Neural cell (in vitro differentiated cells): ENCODE results near the gene NEDD9. TPM values are rescaled to one million over a fixed set of nuclear protein-coding genes. Genes with fewer than 3 reads are reported as not detected.

Source experiments
- H2AFZ ChIP-seq: fragments of 200-600, 300-800 bp; sonication (generic), shearing (Covaris generic); 2 replicates; pipeline ENCODE4 v1.6.0; 2014; ENCODE audit warnings: low read depth, mild to moderate bottlenecking, antibody characterized with exemption, low read length, moderate library complexity
- H3F3A ChIP-seq: fragments of 200-600 bp; shearing (Covaris generic); 2 replicates; pipeline ENCODE4 v1.6.1; 2016; ENCODE audit warnings: mild to moderate bottlenecking, moderate library complexity, mixed read lengths, antibody characterized with exemption, low read length; ENCODE audit not compliant: insufficient read depth, poor library complexity, severe bottlenecking
- H3K27ac ChIP-seq: fragments of 200-600, 300-800 bp; sonication (generic), shearing (Covaris generic); 2 replicates; pipeline ENCODE4 v1.5.1; 2014; ENCODE audit warnings: mild to moderate bottlenecking, low read length, moderate library complexity
- H3K27me3 ChIP-seq: fragments of 300-800, 200-600 bp; sonication (generic), shearing (Covaris generic); 2 replicates; pipeline ENCODE4 v1.6.0; 2014; ENCODE audit warnings: mild to moderate bottlenecking, low read depth, low read length, moderate library complexity; ENCODE audit not compliant: insufficient read depth
- H3K36me3 ChIP-seq: fragments of 300-800, 200-600 bp; sonication (generic), shearing (Covaris generic); 2 replicates; pipeline ENCODE4 v1.5.1; 2014; ENCODE audit warnings: mild to moderate bottlenecking, antibody characterized with exemption, low read length, moderate library complexity; ENCODE audit not compliant: insufficient read depth
- H3K4me2 ChIP-seq: fragments of 300-800, 200-600 bp; sonication (generic), shearing (Covaris generic); 2 replicates; pipeline ENCODE4 v1.6.0; 2014; ENCODE audit warnings: mild to moderate bottlenecking, low read length
- H3K4me3 ChIP-seq: fragments of 300-800, 200-600 bp; sonication (generic), shearing (Covaris generic); 2 replicates; pipeline ENCODE4 v1.5.1; 2014; ENCODE audit warnings: mild to moderate bottlenecking, low read length, moderate library complexity
- H3K79me2 ChIP-seq: fragments of 200-600 bp; shearing (Covaris generic); replicated peaks from 2 replicates; pipeline ENCODE4 v1.6.0; 2014; ENCODE audit warnings: mild to moderate bottlenecking, low read length, moderate library complexity; ENCODE audit not compliant: insufficient read depth
- H3K9ac ChIP-seq: fragments of 300-800, 200-600 bp; sonication (generic), shearing (Covaris generic); 2 replicates; pipeline ENCODE4 v1.6.1; 2016; ENCODE audit warnings: mild to moderate bottlenecking, low read length, mixed read lengths
- H3K9me2 ChIP-seq: fragments of 200-600 bp; shearing (Covaris generic); 2 replicates; pipeline ENCODE4 v1.6.1; 2016; ENCODE audit warnings: mild to moderate bottlenecking, low read length, mixed read lengths; ENCODE audit not compliant: insufficient read depth
- H3K9me3 ChIP-seq: fragments of 200-600, 300-800 bp; sonication (generic), shearing (Covaris generic); 2 replicates; pipeline ENCODE4 v1.6.1; 2016; ENCODE audit warnings: mild to moderate bottlenecking, mixed run types, low read length, moderate library complexity, mixed read lengths
- H4K20me1 ChIP-seq: fragments of 200-600 bp; shearing (Covaris generic); 2 replicates; pipeline ENCODE4 v1.6.1; 2016; ENCODE audit warnings: mild to moderate bottlenecking, mixed run types; ENCODE audit not compliant: insufficient read depth
- CTCF ChIP-seq: fragments of 450-650 bp; IDR thresholded peaks from 2 replicates; pipeline ENCODE4 v1.5.1; 2014; ENCODE audit warnings: antibody characterized with exemption, mild to moderate bottlenecking, moderate library complexity; ENCODE audit not compliant: poor library complexity, severe bottlenecking
- EP300 ChIP-seq: fragments of 450-650 bp; conservative IDR thresholded peaks from 2 replicates; pipeline ENCODE4 v1.6.1; 2014; ENCODE audit warnings: antibody characterized with exemption, mild to moderate bottlenecking, moderate library complexity; ENCODE audit not compliant: poor library complexity, severe bottlenecking
- EZH2 ChIP-seq: fragments of 200-600, 300-800 bp; shearing (Covaris generic), sonication (generic); IDR thresholded peaks from 2 replicates; pipeline ENCODE4 v1.6.1; 2014; ENCODE audit warnings: antibody characterized with exemption, low read length, borderline replicate concordance, mild to moderate bottlenecking; ENCODE audit not compliant: insufficient read depth, poor library complexity, severe bottlenecking
- MXI1 ChIP-seq: fragments of 450-650 bp; conservative IDR thresholded peaks from 2 replicates; pipeline ENCODE4 v1.6.1; 2014; ENCODE audit warnings: antibody characterized with exemption, mild to moderate bottlenecking; ENCODE audit not compliant: poor library complexity, severe bottlenecking
- POLR2AphosphoS5 ChIP-seq: IDR thresholded peaks from 2 replicates; pipeline ENCODE4 v1.6.1; 2012
- RAD21 ChIP-seq: fragments of 450-650 bp; conservative IDR thresholded peaks from 2 replicates; pipeline ENCODE4 v1.6.1; 2014; ENCODE audit warnings: antibody characterized with exemption, mild to moderate bottlenecking, moderate library complexity
- SMC3 ChIP-seq: fragments of 450-650 bp; conservative IDR thresholded peaks from 2 replicates; pipeline ENCODE4 v1.6.1; 2014; ENCODE audit warnings: antibody characterized with exemption, mild to moderate bottlenecking, moderate library complexity; ENCODE audit not compliant: poor library complexity
- TAF1 ChIP-seq: IDR thresholded peaks from 2 replicates; pipeline ENCODE4 v1.6.1; 2012; ENCODE audit warnings: low read depth
- polyA plus RNA-seq: library from polyadenylated mRNA; depleted of rRNA; stranded (reverse); fragments of >200 nt; gene quantifications from 2 replicates; pipeline ENCODE4 v1.2.3, GENCODE V29; 2014
- TF ChIP-seq, protein P1 (sequence below): IDR thresholded peaks from 2 replicates; pipeline ENCODE4 v1.6.1; 2012; ENCODE audit warnings: borderline replicate concordance

The NEDD9 gene
- polyA plus RNA-seq, 1 donor from 2014 or later, result 0.11 TPM

- no peak for TF ChIP-seq MXI1
- no peak for TF ChIP-seq TAF1
- TF ChIP-seq, protein P1, sequence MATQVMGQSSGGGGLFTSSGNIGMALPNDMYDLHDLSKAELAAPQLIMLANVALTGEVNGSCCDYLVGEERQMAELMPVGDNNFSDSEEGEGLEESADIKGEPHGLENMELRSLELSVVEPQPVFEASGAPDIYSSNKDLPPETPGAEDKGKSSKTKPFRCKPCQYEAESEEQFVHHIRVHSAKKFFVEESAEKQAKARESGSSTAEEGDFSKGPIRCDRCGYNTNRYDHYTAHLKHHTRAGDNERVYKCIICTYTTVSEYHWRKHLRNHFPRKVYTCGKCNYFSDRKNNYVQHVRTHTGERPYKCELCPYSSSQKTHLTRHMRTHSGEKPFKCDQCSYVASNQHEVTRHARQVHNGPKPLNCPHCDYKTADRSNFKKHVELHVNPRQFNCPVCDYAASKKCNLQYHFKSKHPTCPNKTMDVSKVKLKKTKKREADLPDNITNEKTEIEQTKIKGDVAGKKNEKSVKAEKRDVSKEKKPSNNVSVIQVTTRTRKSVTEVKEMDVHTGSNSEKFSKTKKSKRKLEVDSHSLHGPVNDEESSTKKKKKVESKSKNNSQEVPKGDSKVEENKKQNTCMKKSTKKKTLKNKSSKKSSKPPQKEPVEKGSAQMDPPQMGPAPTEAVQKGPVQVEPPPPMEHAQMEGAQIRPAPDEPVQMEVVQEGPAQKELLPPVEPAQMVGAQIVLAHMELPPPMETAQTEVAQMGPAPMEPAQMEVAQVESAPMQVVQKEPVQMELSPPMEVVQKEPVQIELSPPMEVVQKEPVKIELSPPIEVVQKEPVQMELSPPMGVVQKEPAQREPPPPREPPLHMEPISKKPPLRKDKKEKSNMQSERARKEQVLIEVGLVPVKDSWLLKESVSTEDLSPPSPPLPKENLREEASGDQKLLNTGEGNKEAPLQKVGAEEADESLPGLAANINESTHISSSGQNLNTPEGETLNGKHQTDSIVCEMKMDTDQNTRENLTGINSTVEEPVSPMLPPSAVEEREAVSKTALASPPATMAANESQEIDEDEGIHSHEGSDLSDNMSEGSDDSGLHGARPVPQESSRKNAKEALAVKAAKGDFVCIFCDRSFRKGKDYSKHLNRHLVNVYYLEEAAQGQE, result no peak
- no peak for TF ChIP-seq SMC3
- no peak for TF ChIP-seq CTCF
- TF ChIP-seq EZH2, result no peak
- TF ChIP-seq POLR2AphosphoS5, result no peak
- no peak for TF ChIP-seq RAD21
- TF ChIP-seq EP300, result no peak
- no peaks in the 10 kb centered on the region for H3K27me3 ChIP-seq
- no peaks in the 10 kb centered on the region for H3K79me2 ChIP-seq
- H3K4me3 ChIP-seq, result no peak overlapping the region
- no peak overlapping the region for H2AFZ ChIP-seq
- H4K20me1 ChIP-seq, result no peaks in the 10 kb centered on the region
- no peak overlapping the region for H3K4me2 ChIP-seq
- H3K27ac ChIP-seq, result no peak overlapping the region
- no peaks in the 10 kb centered on the region for H3K9me2 ChIP-seq
- H3K9ac ChIP-seq, result no peak overlapping the region
- no peaks in the 10 kb centered on the region for H3K9me3 ChIP-seq
- H3K36me3 ChIP-seq, result no peaks in the 10 kb centered on the region
- no peaks in the 10 kb centered on the region for H3F3A ChIP-seq
These were observed 21.2 kb downstream of the NEDD9 start for GRCh38 chr6:11211254-11211653.

DNA sequence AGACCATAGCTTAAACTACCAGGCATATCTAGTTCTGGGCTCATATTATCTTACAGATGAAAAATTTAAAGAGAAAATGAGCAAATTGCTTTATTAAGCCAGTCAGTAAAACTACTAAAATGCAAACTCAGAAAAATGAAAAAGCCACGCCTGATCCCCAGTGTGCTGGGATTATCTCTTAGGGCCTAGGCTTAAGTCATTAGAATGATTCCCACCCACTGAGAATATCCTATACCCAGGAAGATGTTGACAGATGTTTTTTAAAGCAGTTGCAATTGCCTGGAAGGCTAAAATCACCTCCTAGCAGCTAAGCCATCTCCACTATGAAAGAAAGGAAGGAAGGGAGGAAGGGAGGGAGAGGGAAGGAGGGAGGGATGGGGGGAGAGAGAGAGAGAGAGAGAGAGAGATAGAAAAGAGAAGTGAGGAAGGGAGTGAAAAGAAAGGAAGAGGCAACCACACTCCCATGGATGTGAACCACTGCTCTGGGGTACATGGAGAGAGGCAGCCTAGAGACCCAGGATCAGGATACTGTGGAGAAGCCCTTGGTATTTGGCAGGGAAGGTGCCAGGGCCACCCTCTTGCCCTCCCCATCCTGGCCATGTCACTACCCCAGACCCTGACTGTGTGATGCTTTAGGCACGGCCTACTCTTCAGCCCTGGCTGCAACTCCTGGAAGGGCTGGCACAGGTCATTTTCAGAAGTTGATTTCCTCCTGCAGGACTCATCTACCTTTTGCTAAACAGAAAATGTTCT is 21.9 kb downstream of the NEDD9 start:
- H3K36me3 ChIP-seq, result no peaks in the 10 kb centered on the region
- no peaks in the 10 kb centered on the region for H3K9me2 ChIP-seq
- H4K20me1 ChIP-seq, result no peaks in the 10 kb centered on the region
- no peaks in the 10 kb centered on the region for H3K27me3 ChIP-seq
- TF ChIP-seq MXI1 (no peak), RAD21 (no peak), EP300 (no peak), TAF1 (no peak), SMC3 (no peak), POLR2AphosphoS5 (no peak), CTCF (no peak), EZH2 (no peak)
- TF ChIP-seq, protein P1, result no peak
- no peaks in the 10 kb centered on the region for H3F3A ChIP-seq
- H3K27ac ChIP-seq, result no peak overlapping the region
- H3K79me2 ChIP-seq, result no peaks in the 10 kb centered on the region
- H3K9ac ChIP-seq, result no peak overlapping the region
- H3K4me2 ChIP-seq, result no peak overlapping the region
- H3K4me3 ChIP-seq, result no peak overlapping the region
- H2AFZ ChIP-seq, result no peak overlapping the region
- H3K9me3 ChIP-seq, result no peaks in the 10 kb centered on the region
